SK-N-MC (cell line): ENCODE measurements around the gene NAGA.
A peak's percentile ranks its signal among the peaks of the same experiment; 100 is the strongest.
"Not testable (repeated sequence)": the region's sequence is repeated elsewhere in the genome, so short reads cannot be mapped to it uniquely, and the experiment has no call there.

Experiments used
- DNase-seq: peaks from one replicate; pipeline ENCODE4 v3.0.0-alpha.2; 2011; ENCODE audit warnings: low read depth, low spot score
- H3K27ac ChIP-seq: fragments of 200-600 bp; sonication (generic); 2 replicates; pipeline ENCODE4 v1.5.1; 2016; ENCODE audit warnings: mixed run types
- H3K36me3 ChIP-seq: fragments of 200-600 bp; sonication (generic); 2 replicates; pipeline ENCODE4 v1.6.1; 2017; ENCODE audit warnings: antibody characterized with exemption, low read length, mixed read lengths; ENCODE audit not compliant: insufficient read depth
- H3K4me3 ChIP-seq: fragments of 200-600 bp; sonication (generic); 2 replicates; pipeline ENCODE4 v1.5.1; 2016
- H3K9ac ChIP-seq: fragments of 200-600 bp; sonication (generic); 2 replicates; pipeline ENCODE4 v1.8.0; 2017; ENCODE audit warnings: mixed run types, mixed read lengths; ENCODE audit not compliant: insufficient read length
- H3K9me3 ChIP-seq: fragments of 200-600 bp; sonication (generic); 2 replicates; pipeline ENCODE4 v1.6.1; 2017; ENCODE audit warnings: low read depth, mild to moderate bottlenecking, antibody characterized with exemption, low read length, moderate library complexity, mixed read lengths
- EZH2 ChIP-seq: fragments of 200-600 bp; sonication (generic); IDR thresholded peaks from one replicate; pipeline ENCODE4 v1.6.1; 2017; ENCODE audit warnings: antibody characterized with exemption
- FOXP2 ChIP-seq: optimal IDR thresholded peaks from 2 replicates; pipeline ENCODE3; 2011; ENCODE audit warnings: mild to moderate bottlenecking, moderate library complexity; ENCODE audit not compliant: insufficient read depth; ENCODE audit errors: extremely low read length, control extremely low read depth
- POLR2AphosphoS5 ChIP-seq: IDR thresholded peaks from 2 replicates; pipeline ENCODE4 v1.6.1; 2012; ENCODE audit warnings: mild to moderate bottlenecking, low read depth, low read length, borderline replicate concordance

The NAGA gene

GRCh38 chr22:42070517-42071422 is at the start of gene NAGA:
NAGA (minus strand) TSS chr22:42070812; CDS start chr22:42070297, 515 bp downstream.
- DNase-seq, result peak; percentile 72
- Histone ChIP-seq H3K9ac (peak within 1 kb of the TSS; percentile 88), H3K36me3 (no peaks in the 10 kb centered on the region), H3K27ac (peak within 1 kb of the TSS; percentile 78; the same call in 1 of the 2 replicates), H3K4me3 (peak within 1 kb of the TSS; percentile 94), H3K9me3 (no peaks in the 10 kb centered on the region)
- TF ChIP-seq FOXP2 (no peak), POLR2AphosphoS5 (peak; percentile 96)

- H3K9ac ChIP-seq, result no peak overlapping the region
- DNase-seq, result no peak
- H3K27ac ChIP-seq, result no peak overlapping the region
- no peaks in the 10 kb centered on the region for H3K9me3 ChIP-seq
- no peak overlapping the region for H3K4me3 ChIP-seq
- TF ChIP-seq FOXP2, result no peak
- TF ChIP-seq EZH2, result no peak
- TF ChIP-seq POLR2AphosphoS5, result no peak
- no peaks in the 10 kb centered on the region for H3K36me3 ChIP-seq
Measured at GRCh38 chr22:42116848-42117424, 46.3 kb upstream of the NAGA start.

DNA sequence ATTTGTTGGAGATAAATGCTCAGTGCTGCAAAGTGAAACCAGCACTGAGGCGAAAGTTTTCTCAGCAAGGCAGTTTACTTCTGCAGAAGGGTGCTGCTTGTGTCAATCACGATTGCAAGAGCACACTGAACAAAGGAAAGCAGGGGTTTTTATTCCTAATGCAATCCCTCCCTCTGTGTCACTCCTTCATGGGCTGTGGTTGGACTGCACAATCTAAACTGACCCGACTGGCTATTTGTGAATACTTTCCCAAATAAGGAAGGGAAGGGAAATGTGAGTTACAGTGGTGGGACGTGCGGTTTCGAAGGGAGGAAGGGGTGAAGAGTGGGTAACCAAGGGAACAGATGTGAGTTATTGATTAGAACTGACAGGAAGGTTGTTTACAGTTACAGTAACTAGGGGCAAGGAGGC is 44.8 kb upstream of the NAGA start:
- not testable (repeated sequence) for H3K9ac ChIP-seq, H3K36me3 ChIP-seq, H3K9me3 ChIP-seq, H3K4me3 ChIP-seq, DNase-seq, H3K27ac ChIP-seq

DNA sequence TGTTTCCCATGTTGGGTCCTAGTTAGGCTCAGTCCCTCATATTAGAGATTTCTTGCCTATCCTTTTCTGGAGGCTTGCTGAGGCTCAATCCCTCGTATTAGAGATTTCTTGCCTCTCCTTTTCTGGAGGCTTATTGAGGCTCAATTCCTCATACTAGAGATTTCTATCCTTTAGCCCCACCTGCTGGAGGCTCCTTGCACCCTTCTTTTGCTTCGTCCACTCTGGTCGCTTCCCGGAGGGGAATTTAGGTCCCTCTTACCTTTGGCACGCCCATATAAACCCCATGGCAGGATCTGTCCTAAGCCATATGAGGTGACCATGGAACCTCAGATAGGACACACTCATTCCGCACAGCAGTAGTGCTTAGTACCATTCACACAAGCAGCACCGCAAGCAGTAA is 44.1 kb upstream of the NAGA start:
- no peaks in the 10 kb centered on the region for H3K9me3 ChIP-seq
- no peaks in the 10 kb centered on the region for H3K36me3 ChIP-seq
- no peak overlapping the region for H3K4me3 ChIP-seq
- no peak overlapping the region for H3K27ac ChIP-seq
- TF ChIP-seq EZH2 (no peak), FOXP2 (no peak), POLR2AphosphoS5 (no peak)
- no peak overlapping the region for H3K9ac ChIP-seq
- no peak for DNase-seq

GRCh38 chr22:42112793-42113192 is 42.2 kb upstream of the NAGA start:
- DNase-seq, H3K4me3 ChIP-seq, H3K27ac ChIP-seq, H3K36me3 ChIP-seq, H3K9ac ChIP-seq, H3K9me3 ChIP-seq: not testable (repeated sequence)

DNA sequence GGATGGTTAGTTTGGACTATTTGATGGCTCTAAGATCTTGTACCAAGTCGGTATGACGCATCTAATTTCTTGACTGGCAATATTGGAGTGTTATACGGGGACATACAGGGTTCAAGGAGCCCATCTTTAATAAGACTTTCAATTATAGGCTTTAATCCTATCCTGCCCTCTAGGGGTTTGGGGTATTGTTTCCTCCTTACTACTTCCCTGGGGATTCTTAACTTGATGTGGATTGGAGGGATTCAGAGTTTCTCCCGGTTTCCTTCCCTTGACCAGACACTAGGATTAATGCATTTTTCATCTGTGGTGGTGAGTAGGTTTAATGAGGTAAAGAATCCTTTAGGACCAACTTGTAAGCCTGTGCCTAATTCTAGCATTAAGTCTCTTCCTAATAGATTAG is 41.2 kb upstream of the NAGA start:
- DNase-seq, result no peak
- H3K9me3 ChIP-seq, result no peaks in the 10 kb centered on the region
- no peaks in the 10 kb centered on the region for H3K36me3 ChIP-seq
- no peak overlapping the region for H3K27ac ChIP-seq
- H3K4me3 ChIP-seq, result no peak overlapping the region
- TF ChIP-seq POLR2AphosphoS5, result no peak
- no peak for TF ChIP-seq EZH2
- TF ChIP-seq FOXP2, result no peak
- no peak overlapping the region for H3K9ac ChIP-seq

DNA sequence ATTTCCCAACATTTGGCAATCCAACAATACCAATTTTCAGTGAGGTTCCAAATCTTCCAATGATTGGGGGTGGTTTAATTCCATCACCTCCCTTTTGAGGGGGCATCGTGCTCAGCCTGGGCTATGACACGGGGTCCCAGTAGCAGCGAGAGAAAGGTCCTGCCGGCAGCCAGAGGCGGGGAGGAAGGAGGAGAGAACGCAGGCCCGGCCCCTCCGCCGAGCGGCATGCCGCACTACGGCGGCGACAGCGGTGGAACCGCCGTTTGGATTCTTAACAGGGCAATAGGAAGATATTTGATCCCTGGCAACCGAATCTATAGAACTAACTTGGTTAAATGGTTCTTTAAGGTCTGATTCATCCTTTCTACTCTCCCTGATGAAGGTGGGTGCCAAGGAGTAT is 38.2 kb upstream of the NAGA start:
- Histone ChIP-seq H3K9ac (no peak overlapping the region), H3K9me3 (no peaks in the 10 kb centered on the region; the same call in 1 of the 2 replicates), H3K27ac (no peak overlapping the region), H3K4me3 (no peak overlapping the region), H3K36me3 (no peaks in the 10 kb centered on the region)
- DNase-seq, result no peak
- no peak for TF ChIP-seq FOXP2
- TF ChIP-seq POLR2AphosphoS5, result no peak
- no peak for TF ChIP-seq EZH2

DNA sequence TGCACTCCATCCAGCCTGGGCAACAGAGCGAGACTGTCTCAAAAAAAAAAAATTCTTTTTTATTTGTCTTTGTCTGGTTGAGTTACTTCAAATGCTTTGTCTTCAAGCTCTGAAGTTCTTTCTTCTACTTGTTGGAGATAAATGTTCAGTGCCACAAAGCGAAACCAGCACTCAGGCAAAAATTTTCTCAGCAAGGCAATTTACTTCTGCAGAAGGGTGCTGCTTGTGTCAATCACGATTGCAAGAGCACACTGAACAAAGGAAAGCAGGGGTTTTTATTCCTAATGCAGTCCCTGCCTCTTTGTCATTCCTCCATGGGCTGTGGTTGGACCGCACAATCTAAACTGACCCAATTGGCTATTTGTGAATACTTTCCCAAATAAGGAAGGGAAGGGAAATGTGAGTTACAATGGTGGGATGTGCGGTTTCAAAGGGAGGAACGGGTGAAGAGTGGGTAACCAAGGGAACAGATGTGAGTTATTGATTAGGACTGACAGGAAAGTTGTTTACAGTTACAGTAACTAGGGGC is 33.8 kb upstream of the NAGA start:
- H3K9me3 ChIP-seq, H3K9ac ChIP-seq, H3K36me3 ChIP-seq, DNase-seq, H3K27ac ChIP-seq, H3K4me3 ChIP-seq: not testable (repeated sequence)

- Histone ChIP-seq H3K27ac (no peak overlapping the region), H3K9me3 (no peaks in the 10 kb centered on the region; the same call in 1 of the 2 replicates), H3K4me3 (no peak overlapping the region), H3K36me3 (no peaks in the 10 kb centered on the region), H3K9ac (no peak overlapping the region)
- no peak for DNase-seq
- TF ChIP-seq FOXP2, result no peak
- no peak for TF ChIP-seq POLR2AphosphoS5
- no peak for TF ChIP-seq EZH2
Measured at GRCh38 chr22:42101199-42101598, 30.6 kb upstream of the NAGA start.
